ENCODE data around the gene CSK.

- TF ChIP-seq CTCF (conservative IDR thresholded peaks at IDR 0.05; ENCODE audit: low read depth, low read length) = no peak
- no peak for TF ChIP-seq EZH2 (IDR thresholded peaks at IDR 0.05; ENCODE audit: borderline replicate concordance, low read depth, low read length, poor library complexity, severe bottlenecking)
Observed at GRCh38 chr15:74749832-74750231, 32.0 kb upstream of the CSK start.
